Erythroblast (primary cell): Measurements from ENCODE around the gene PEDS1.
A peak's percentile ranks its signal among the peaks of the same experiment; 100 is the strongest.

Experiments used
- GATA1 ChIP-seq: IDR thresholded peaks from 2 replicates; pipeline ENCODE4 v1.6.1; 2011; ENCODE audit warnings: low read depth, mild to moderate bottlenecking, control low read depth, low read length, moderate library complexity
- POLR2A ChIP-seq: IDR thresholded peaks from 2 replicates; pipeline ENCODE4 v1.6.1; 2011; ENCODE audit warnings: mild to moderate bottlenecking, low read length

DNA sequence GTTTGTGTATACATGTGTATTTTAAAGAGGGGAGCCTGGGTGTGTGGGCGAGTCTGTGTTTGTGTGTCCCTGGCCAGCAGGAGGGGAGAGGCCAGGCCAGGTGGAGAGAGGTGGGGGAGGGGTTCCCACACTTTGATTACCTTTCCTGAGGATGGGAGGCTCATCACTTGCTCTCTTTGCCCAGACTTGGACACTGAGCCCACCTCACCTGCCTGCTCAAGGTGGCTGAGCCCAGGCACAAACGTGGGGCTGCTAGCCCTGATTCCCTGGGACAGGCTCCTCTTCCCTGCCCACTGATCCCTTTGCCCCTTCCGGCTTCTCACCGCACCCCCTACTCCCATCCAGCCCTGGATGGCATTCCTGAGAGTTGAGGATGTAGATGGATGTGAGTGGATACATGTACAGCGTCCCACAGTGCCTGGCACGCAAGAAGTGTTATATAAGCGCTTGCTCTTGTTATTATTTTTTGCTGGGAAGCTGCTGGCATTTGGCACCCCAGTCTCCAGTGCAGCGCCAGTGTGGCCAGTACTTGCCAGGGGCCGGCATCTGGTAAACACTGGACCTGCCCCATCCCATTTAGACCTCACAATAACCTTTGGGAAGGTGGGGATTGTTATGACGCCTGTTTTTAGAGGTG is 39.8 kb upstream of the PEDS1 start:
- TF ChIP-seq POLR2A (peak; percentile 4), GATA1 (no peak)
